ENCODE results near the gene TTI1.

GRCh38 chr20:37958856-37959520 lies 74.3 kb downstream of the TTI1 start:
- TF ChIP-seq FOXM1 (IDR thresholded peaks at IDR 0.05; ENCODE audit: borderline replicate concordance) (no peak), TARDBP (IDR thresholded peaks at IDR 0.05) (no peak), ARNT (IDR thresholded peaks at IDR 0.05) (no peak), NFRKB (IDR thresholded peaks at IDR 0.05) (no peak), FOXA1 (IDR thresholded peaks at IDR 0.05) (no peak), ZNF384 (IDR thresholded peaks at IDR 0.05) (no peak), SUZ12 (IDR thresholded peaks at IDR 0.05) (no peak), SP1 (IDR thresholded peaks at IDR 0.05) (no peak), FOXK2 (IDR thresholded peaks at IDR 0.05) (no peak), ELF4 (IDR thresholded peaks at IDR 0.05) (no peak), HDGF (IDR thresholded peaks at IDR 0.05; ENCODE audit: borderline replicate concordance) (no peak), L3MBTL2 (conservative IDR thresholded peaks at IDR 0.05) (no peak), BHLHE40 (IDR thresholded peaks at IDR 0.05; ENCODE audit: borderline replicate concordance) (no peak), LEF1 (IDR thresholded peaks at IDR 0.05; ENCODE audit: borderline replicate concordance) (no peak)

Measured in HEK293T (cell line).